Stimulated activated CD8-positive, alpha-beta memory T cell treated with anti-CD3 and anti-CD28 coated beads, Interleukin-4, amount 100 ng/mL, for 1 hour (primary cell): Measurements from ENCODE around the gene COPZ1.
"Not testable (repeated sequence)": the region's sequence is repeated elsewhere in the genome, so short reads cannot be mapped to it uniquely, and the experiment has no call there.

Experiments
- DNase-seq, 2 donors: peaks; one replicate each; pipeline ENCODE4 v3.0.0-alpha.2; 2020; ENCODE audit warnings: low read depth in 2 of 2, low spot score in 1 of 2

COPZ1 gene

DNA sequence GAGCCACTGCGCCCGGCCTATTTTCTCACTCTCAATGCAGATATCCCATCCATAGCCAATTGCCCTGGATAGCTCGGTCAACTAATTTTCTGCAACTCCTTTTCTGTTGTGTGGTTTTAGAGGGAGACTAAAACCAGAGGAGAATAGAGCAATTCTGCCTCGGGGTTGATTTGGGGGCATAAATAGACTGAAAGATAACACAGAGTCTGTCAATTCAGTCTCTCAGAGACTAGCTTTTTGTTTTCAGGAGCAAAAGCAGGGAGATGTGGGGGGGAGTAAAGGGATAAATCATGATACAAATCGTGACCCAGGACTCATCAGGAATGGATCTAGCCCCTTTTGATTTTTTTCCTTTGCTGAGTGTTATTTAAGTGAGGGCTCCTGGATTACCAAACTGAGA, 6.5 kb downstream of the COPZ1 start:
- no peak for DNase-seq

DNA sequence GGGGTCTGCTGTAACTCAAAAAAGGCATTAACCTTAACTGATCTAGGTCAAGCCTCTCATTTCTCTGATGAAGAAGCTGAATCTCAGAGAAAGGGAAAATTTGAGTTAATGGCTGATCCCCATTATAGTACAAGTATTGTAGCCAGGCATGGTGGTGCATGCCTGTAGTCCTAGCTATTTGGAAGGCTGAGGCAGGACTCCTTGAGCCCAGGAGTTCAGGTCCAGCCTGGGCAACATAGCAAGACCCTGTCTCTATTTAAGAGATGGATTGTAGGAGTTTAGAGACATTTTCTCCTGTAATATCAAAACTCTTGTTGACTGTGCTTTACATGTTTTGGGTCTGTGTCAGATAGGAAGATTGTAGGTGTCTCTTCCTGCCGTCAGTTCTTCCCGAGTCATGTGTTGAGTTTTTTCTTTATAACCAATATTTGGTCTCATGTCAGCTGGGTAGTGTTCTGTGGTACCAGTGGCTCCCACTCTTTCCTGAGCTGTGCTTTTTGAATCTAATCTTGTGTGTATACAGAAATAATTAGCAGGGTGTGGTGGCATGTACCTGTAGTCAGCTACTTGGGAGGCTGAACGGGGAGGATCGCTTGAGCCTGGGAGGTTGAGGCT, 8.6 kb downstream of the COPZ1 start:
- DNase-seq, result no peak

DNA sequence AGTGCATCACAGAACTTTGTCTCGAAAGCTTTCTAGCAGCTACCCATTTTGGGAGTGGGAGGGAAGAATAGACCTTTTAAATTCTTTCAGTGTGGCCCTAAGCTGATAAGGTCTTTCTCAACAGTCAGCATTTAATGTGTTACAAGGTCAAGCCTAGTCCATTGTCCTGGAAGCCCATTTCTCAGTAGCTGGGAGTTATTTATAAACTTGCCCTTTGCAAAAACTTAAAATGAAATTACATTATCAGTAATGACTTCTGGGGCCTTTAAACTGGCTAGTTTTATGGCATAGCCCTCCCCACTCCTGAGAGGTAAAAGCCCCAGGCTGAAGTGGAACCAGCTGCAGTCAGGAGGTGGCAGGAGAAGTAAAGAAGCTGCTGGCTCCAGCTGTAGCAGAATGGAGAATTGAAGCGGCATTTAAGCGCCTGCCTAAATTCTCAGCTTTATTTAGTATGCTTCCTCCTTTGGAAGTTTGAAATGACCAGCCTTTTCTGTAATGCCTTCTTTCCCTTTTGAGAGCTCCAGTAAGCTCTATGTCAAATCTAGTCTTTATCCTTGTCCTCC, 12.4 kb downstream of the COPZ1 start:
- DNase-seq, result no peak

DNA sequence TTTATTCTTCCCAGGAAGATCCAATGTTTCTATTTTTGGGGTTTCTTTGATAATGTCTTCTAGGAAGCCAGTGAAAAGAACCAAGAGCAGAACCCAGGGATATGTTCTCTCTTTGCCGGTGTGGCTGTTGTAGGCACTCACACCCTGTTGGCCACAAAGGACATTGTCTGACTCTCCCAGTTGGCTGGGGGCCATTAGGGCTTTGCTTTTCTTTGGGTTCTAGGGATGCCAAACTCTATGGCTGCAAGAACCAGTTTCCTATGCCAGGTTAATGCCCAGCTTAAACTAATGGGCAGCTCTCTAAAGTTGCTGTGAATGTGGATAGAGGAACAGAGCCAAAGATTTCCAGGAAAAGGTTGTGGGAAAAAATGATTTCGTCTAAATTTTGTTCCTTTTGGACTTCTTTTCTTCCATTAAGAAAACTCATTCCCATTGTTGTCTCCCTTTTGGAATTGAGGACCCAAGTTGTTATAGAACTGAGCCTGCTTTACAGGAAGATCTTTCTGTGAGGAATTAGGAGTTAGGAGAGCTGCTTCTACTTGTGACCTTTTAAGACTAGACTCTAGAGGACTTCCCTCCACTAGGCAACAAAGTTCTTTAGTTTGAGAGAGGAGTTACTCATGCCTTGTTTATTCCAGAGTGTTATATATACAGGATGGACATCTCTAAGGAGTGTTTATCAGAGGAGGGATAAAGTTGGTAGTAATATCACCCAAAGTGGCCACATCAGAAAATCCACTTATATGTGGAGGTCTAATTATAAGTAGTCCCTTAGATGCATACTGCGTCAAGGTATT, 13.1 kb downstream of the COPZ1 start:
- DNase-seq, result no peak

DNA sequence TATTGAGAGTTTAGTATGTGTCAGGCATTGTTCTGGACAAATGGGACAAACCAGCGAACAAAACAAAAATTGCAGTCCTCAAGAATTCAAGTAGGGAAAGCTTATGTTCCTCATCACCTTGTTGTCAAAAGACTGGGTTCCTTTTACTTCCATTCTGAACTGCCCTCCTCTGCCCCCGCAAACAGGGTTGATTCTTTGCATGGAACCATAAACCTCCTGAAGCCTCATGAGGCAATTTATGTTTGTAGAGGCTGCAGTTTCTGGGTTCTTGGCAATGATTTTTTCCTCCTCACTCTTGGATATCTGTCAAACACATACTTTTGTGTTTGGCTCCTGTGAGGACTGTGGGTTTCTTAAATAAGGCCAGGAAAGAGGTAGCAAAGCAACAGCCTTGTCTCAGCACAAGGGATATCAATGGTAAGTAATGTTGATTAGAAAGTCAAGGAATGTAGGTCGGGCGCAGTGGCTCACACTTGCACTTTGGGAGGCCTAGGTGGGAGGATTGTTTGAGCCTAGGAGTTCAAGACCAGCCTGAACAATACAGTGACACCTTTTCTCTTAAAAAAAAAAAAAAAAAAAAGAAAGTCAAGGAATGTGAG, 13.9 kb downstream of the COPZ1 start:
- no peak for DNase-seq

DNA sequence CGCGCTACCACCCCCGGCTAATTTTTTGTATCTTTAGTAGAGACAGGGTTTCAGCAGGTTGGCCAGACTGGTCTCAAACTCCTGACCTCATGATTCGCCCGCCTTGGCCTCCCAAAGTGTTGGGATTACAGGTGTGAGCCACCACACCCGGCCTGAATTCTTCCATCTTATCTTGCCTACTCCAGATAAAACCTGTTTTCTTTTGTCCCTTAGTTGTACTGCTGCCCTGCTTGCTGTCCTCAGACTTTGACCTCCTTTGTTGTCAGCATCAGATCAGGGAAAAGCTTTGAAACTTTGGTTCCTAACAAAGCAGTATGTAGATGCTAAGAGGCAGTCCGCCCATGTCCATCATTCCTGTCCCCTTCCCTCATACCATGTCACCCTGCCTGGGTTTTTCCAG, 15.9 kb downstream of the COPZ1 start:
- no peak for DNase-seq

DNA sequence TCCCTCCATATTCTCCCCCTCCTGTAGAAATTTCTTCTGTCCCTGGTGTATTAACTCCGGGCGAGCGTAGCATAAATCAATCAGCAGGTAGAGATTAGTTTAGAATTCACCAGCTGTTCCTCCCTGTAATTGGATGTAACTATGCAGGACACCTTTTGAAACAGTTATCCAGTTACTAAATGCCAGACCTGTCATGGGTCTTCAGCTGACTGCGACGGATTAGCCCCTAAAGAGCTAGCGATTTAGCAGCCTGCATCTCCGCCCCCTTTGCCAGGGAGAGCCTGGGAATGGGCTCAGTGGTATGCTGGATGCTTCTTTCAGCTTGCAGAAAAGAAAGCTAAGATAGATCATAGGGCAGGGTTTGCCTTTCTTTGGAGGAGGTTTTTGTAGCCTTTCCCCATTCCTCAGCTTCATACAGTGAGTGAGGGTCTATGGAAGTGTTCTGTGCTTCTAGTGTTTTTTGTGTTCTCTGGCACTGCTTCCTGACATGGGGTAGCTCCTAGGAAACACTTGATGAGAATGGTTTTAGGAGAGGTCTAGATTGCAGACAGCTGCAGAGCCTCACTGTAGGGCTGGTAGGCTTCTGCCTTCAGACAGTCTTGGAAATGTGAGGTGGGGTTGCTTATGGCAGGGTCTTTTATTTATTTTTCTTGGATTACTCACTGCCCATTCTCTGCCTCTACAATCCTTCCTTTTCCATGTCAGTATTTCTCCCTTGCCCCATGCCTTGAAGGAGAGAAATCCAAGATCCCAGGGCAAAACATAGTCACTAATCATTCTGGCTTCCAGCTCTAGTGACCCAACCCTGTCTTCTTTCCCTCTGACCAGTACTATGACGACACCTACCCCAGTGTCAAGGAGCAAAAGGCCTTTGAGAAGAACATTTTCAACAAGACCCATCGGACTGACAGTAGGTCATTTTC, 16.7 kb downstream of the COPZ1 start:
- no peak for DNase-seq

DNA sequence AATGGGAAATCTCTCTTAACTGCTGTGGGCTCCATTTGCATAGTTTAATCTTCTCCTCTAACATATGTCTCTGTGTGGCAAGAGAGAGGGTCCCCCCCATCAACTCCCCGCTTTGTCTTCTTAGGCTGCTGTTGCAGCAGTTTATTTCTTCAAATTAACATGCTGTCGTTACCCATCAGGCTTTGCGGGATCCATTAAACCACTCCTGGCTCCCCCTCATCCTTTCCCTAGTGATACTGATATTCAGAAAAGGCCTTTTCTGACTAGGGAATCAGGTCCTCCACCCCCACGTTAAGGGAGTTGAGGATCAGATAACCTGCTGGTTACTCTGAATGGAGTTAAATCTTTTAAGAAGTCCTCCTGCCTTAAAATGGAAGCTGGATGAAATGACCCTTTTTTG, 24.1 kb downstream of the COPZ1 start:
- DNase-seq, result no peak

DNA sequence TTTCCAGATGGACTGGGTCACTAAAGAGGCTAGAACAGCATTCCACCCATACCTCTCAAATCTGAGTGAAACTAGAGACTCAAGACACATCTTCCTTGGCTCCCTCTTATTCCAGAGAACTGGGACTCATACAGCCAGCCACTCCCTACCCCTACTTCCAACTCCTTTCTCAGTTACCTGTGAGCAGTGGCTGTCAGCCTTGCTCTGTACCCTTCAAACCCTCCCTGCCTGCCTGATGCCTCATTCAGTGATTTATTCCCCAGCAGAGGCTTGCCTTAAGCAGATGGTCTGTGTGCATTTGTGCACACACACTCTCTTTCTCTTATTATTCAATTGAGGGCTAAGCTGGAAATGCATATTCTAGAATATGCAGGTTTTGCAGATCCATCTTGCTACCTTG, 24.7 kb downstream of the COPZ1 start:
- DNase-seq, result no peak

DNA sequence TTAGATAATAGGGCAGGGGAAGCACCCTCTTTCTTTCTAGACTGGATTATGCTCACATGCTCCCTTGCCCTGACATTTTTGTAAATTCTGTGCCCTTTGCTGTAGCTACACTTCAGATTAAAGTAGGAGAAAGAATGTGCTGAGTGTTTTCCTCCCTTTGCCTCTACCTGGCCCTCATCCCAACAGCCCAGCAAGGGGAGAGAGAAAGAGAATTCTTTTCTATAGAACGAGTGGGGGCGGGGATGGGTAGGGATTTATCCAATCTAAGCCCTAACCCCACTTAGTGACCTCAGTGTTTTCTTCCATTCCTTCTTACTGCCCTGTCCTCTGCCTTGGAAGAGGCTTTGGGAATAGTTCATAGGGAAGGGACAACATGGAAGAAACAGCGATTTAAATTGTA, 25.8 kb downstream of the COPZ1 start:
- no peak for DNase-seq

DNA sequence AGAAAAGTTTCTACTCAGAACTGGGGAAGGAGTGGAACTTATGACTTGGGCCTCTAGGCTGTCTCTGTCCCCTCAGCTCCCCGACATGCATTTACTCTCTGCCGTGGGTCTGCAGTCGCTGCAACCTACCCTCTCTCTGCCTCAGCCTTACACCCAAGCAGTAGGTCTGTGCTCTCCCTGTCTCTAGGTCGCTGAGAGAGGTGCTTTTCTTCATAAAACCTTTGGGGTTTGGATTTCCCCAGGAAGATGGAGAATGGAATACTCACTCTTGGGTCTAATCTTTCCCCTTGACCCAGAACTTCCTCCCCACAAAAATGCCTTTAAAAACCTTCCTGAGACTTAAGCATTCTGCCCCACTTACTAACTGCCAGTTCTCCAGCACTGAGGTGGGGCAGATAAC, 26.4 kb downstream of the COPZ1 start:
- DNase-seq, result no peak

DNA sequence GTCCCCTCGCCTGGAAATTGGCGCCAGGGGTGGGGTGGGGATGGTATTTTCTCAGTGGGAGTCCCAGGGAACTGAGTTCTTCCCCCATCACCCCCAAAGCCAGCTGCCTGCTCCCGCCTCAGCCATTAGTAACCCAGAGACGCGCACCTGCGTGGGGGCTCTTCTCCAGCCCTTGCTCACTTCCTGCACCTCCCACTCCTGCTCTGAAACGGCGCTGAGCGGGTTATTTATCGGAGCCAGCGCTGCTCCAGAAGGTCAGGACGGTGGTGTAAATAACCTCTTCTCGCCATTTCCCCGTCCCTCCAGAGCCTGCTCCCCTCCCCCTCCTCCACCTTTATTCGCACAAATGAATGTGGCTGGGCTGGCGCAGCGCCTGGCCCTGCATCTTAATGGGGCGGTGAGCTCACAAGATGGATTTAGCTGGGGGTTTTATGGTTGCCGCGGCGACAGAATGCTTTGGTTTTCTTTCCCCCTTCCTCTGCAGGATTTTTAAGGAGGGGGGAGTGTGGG, 27.1 kb downstream of the COPZ1 start:
- DNase-seq, result no peak

DNA sequence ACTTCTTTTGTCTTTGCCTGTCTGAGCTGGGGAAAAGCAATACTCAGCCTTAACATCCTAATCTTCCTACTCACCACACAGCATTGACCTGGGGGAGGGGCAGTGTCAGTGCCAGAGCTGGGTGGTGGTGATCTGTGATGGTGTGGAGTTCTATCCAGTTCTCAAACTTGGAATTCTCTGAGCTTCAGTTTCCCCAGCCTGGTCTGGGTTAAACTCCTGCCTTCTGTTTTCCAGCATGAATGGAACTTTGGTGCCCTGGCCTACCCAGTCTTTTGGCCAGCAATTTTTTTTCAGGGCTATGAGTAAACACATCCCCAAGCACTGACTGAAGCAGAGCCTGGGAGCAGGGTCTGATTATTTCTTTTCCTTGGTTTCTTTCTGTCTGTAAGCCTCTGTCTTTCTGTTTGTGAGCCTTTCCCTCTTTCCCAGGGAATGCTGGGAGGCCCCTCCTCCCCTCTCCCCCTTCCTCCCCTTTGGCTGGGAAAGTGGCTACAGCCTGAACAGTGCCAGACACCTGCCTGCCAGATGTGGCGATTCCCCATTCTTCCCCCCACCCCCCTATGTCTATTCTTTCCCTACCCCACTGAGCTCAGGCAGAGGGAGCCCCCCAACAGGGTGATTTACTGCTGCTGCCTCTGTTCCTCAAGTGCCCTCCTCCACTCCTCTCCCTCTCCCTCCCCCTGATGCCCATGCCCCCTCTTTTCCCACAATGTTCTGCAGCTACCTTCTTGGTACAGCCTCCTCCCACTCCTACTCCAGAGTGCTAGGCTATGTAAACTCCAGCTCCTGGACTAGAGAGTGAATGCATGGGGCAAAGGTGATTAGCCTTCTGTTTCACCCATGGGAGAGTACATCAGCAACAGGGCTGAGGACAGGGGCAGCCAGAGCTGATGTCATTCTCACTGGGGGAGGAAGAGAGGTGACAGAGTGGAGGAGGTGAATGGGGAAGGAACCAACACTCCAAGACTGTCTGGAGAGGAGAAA, 28.3 kb downstream of the COPZ1 start:
- no peak for DNase-seq

DNA sequence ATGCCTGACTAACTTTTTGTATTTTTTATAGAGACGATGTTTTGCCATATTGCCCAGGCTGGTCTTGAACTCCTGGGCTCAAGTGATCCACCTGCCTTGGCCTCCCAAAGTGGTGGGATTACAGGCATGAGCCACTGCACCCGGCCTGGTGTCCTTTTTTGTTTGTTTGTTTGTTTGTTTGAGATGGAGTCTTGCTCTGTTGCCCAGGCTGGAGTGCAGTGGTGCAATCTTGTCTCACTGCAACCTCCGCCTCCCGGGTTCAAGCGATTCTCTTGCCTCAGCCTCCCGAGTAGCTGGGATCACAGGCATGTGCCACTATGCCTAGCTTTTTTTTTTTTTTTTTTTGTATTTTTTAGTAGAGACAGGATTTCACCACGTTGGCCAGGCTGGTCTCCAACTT, 29.3 kb downstream of the COPZ1 start:
- DNase-seq, result not testable (repeated sequence)

DNA sequence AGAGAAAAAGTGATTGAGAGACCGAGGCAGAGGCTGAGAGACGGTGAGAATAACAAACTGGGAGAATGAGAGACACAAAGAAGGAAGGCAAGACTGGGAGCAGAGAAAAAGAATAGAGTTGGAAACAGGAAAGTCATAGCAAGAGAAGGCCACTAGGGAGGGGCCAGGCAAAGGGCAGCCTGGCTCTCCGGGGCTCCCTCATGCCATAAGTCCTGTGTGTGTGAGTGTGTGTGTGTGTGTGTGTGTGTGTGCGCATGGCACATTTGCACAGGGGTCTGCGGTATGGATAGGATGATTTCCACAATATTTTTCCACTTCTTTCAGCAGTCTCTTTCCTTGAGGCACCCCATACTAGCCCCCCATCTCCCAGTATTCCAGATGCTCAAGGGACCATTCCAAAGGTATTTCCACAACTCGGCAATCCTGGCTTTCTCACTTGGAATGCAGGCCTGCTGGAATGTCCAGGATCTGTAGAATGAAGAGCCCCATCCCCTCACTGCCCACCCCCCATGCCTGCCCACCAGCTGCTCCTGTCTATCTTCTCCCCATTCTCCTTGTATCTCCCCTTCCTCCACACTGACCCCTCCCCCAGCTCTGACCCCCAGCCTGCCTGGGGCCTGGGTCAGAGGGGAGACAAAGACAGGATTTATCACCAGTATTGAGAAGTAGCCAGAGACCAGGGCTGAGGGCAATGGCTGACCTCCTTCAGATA, 30.3 kb downstream of the COPZ1 start:
- DNase-seq, result no peak

DNA sequence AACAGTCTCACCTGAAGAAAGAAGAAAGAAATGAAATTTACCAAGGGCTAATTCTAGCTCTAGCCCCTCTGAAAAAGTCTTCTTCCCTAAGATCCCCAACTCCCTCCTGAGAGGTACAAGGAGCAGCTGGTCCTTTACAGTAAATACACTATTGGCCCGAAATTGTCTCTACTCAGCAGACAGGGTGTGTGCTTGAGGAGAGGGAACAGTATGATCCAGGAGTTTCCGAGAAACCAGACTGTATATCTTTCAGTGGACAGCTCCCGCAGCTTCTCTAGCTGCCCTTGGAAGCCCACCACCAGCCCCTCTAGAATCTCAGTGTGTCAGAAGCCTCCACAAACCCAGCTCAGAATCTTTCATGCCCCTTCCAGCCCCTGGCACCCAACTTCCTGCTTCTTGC, 31.3 kb downstream of the COPZ1 start:
- no peak for DNase-seq

DNA sequence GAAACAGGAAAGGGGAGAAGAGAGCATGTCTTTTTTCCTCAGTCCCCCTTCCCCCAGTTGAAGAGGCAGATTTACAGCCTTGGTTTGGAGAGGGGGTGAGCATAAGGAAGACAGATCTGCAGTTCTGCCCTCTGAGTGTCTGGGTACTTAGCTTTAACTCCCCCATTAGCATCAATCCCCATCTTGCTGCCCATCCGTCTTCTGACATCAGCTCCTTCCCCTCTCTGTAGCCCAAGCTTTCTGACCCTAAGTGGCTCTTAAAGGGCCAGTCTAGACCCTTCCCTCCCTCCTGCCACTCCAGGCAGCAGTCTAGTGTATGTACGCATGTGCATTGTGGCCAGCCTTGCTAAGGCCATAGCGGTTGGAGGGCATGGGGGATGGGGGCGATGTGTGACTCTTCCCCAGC, 32.0 kb downstream of the COPZ1 start:
- no peak for DNase-seq

DNA sequence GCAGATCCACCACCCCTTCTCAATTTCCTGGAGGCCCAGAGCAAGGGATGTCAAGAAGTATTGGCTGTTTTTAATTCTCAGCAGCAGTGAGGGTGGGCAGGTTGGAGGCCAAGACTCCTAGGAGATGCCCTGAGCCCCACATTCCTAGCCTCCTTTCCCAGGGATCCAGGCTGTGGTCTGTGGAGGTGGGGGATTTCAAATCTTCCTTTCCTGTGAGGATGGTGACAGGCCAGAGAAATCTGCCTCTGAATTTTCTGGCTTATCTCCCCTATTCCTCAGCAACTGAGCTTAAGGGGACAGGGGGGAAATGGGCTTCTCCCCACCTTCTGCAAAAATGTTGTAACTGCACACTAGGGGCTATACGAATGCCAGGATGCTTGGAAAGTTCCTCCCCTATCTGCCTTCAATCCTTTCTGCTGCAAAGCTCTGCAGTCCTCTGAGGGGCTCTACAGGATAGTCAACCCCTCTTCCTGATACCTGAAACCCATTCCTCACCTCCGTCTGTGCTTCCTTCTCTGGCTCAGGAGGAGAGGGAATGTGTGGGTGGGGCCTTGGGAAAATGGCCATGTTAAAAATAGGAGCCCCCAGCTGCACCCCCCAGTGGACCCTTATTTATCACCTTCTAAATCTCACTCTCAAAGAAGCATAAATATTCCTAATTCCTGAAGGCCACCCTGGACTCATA, 32.7 kb downstream of the COPZ1 start:
- no peak for DNase-seq
